Keratinocyte (primary cell): Measurements from ENCODE around the gene DUSP2. TPM values are rescaled to one million over a fixed set of nuclear protein-coding genes. Genes with fewer than 3 reads are reported as not detected.

ENCODE experiments used
- DNase-seq: peaks from one replicate; pipeline ENCODE4 v3.0.0-alpha.2; 2011; ENCODE audit warnings: low read depth, missing footprints, low spot score
- FAIRE-seq: peaks from 2 replicates; lab custom pipeline; 2011; peaks lifted over from hg19 to GRCh38; lab: Jason Lieb, UNC
- H2AFZ ChIP-seq: 2 replicates; pipeline ENCODE4 v1.6.0; 2012; ENCODE audit warnings: low read length, control low read depth, inconsistent platforms; ENCODE audit not compliant: control insufficient read depth
- H3K27ac ChIP-seq: 2 replicates; pipeline ENCODE4 v1.5.1; 2011; ENCODE audit warnings: low read length; ENCODE audit not compliant: control insufficient read depth, insufficient read depth
- H3K27me3 ChIP-seq: 3 replicates; pipeline ENCODE4 v1.6.0; 2011; ENCODE audit warnings: low read length; ENCODE audit not compliant: control insufficient read depth, insufficient read depth; ENCODE audit errors: extremely low read depth
- H3K36me3 ChIP-seq, 2 experiments: 2 replicates in 1 of 2; 3 replicates in 1 of 2; pipeline ENCODE4 v1.5.1; 2011; ENCODE audit warnings: low read length in 2 of 2, mild to moderate bottlenecking in 1 of 2; ENCODE audit not compliant: control insufficient read depth in 2 of 2, insufficient read depth in 2 of 2; ENCODE audit errors: extremely low read depth in 1 of 2
- H3K4me1 ChIP-seq: 3 replicates; pipeline ENCODE4 v1.5.1; 2011; ENCODE audit warnings: low read length; ENCODE audit not compliant: control insufficient read depth, insufficient read depth; ENCODE audit errors: extremely low read depth
- H3K4me2 ChIP-seq: 3 replicates; pipeline ENCODE4 v1.6.0; 2011; ENCODE audit warnings: low read depth, low read length; ENCODE audit not compliant: control insufficient read depth, insufficient read depth; ENCODE audit errors: extremely low read depth
- H3K4me3 ChIP-seq, 3 experiments: fragments of 200-600 bp in 1 of 3; sonication (generic) in 1 of 3; 2 replicates in 2 of 3; 3 replicates in 1 of 3; pipeline ENCODE4 v1.5.1; 2011 to 2016; ENCODE audit warnings: low read length in 3 of 3, mild to moderate bottlenecking in 3 of 3, control low read depth in 2 of 3, inconsistent platforms in 1 of 3, low read depth in 1 of 3, mixed read lengths in 1 of 3, mixed run types in 1 of 3, moderate library complexity in 1 of 3; ENCODE audit not compliant: control insufficient read depth in 2 of 3, insufficient read depth in 2 of 3; ENCODE audit errors: extremely low read depth in 1 of 3
- H3K79me2 ChIP-seq: 2 replicates; pipeline ENCODE4 v1.6.0; 2012; ENCODE audit warnings: low read length; ENCODE audit not compliant: control insufficient read depth, insufficient read depth
- H3K9ac ChIP-seq: 3 replicates; pipeline ENCODE4 v1.6.0; 2011; ENCODE audit warnings: low read length; ENCODE audit not compliant: control insufficient read depth, insufficient read depth; ENCODE audit errors: extremely low read depth
- H3K9me1 ChIP-seq: 3 replicates; pipeline ENCODE4 v1.6.0; 2011; ENCODE audit warnings: low read length; ENCODE audit not compliant: control insufficient read depth, insufficient read depth; ENCODE audit errors: extremely low read depth
- H3K9me3 ChIP-seq: 2 replicates; pipeline ENCODE4 v1.5.1; 2012; ENCODE audit warnings: low read depth, low read length; ENCODE audit not compliant: control insufficient read depth
- H4K20me1 ChIP-seq: 3 replicates; pipeline ENCODE4 v1.6.0; 2011; ENCODE audit warnings: low read length; ENCODE audit not compliant: control insufficient read depth, insufficient read depth; ENCODE audit errors: extremely low read depth
- CTCF ChIP-seq, 3 experiments: IDR thresholded peaks in 1 of 3; conservative IDR thresholded peaks in 1 of 3; optimal IDR thresholded peaks in 1 of 3; 2 replicates in 2 of 3; 3 replicates in 1 of 3; pipeline versions ENCODE3 to v1.5.1; 2011; ENCODE audit warnings: low read length in 3 of 3, mild to moderate bottlenecking in 3 of 3, moderate library complexity in 2 of 3, control low read depth in 1 of 3, inconsistent platforms in 1 of 3; ENCODE audit not compliant: insufficient read depth in 2 of 3; ENCODE audit errors: extremely low read depth in 1 of 3
- EZH2 ChIP-seq: IDR thresholded peaks from one replicate; pipeline ENCODE4 v1.6.1; 2012; ENCODE audit warnings: inconsistent platforms, mild to moderate bottlenecking, low read length, moderate library complexity
- dilution Hi-C: fragments of 300-500 bp; cut with MboI; formaldehyde crosslinking; loops from one replicate; pipeline ENCODE4 v1.7.0; 2020; ENCODE audit warnings: low sequenced_read_pairs; ENCODE audit not compliant: extremely low pct_ligation_motif_present
- polyA plus RNA-seq, 5 experiments: library from polyadenylated mRNA; depleted of rRNA in 3 of 5; stranded (reverse) in 3 of 5; stranded (forward) in 1 of 5; unstranded in 1 of 5; fragments of >200 nt; gene quantifications; 1 replicate in 1 of 5; 2 replicates in 3 of 5; 3 replicates in 1 of 5; pipeline versions ENCODE4 v1.2.1 to v1.2.3, GENCODE V29; 2011 to 2012; ENCODE audit warnings: missing spikeins in 2 of 5, low read depth in 1 of 5, low replicate concordance in 1 of 5

Gene DUSP2
- polyA plus RNA-seq, 1 donor (not counting 4 experiments of a cell fraction or from before 2014, with no cell fraction given), result 1.2 TPM

GRCh38 chr2:96107708-96108065, 37.6 kb downstream of the DUSP2 start:
- no peak for FAIRE-seq
- TF ChIP-seq EZH2, result no peak
- no peak for TF ChIP-seq CTCF (optimal IDR thresholded peaks at IDR 0.05 in 1 of 3, IDR thresholded peaks at IDR 0.05 in 1 of 3, conservative IDR thresholded peaks at IDR 0.05 in 1 of 3; ENCODE audit: extremely low read depth in 1 of 3, insufficient read depth in 2 of 3, low read length in 3 of 3)
- Histone ChIP-seq H3K79me2 (no peaks in the 10 kb centered on the region), H3K4me3 (no peak overlapping the region), H3K9me3 (peaks cover 3% of the 10 kb centered on the region), H3K9me1 (no peaks in the 10 kb centered on the region), H3K36me3 (no peaks in the 10 kb centered on the region), H2AFZ (no peak overlapping the region), H3K9ac (no peak overlapping the region), H3K27ac (no peak overlapping the region), H3K27me3 (peaks cover 20% of the 10 kb centered on the region), H4K20me1 (no peaks in the 10 kb centered on the region), H3K4me1 (no peaks in the 10 kb centered on the region), H3K4me2 (no peak overlapping the region)
- dilution Hi-C loops, result no loop called here
- DNase-seq, result no peak

- Histone ChIP-seq H3K9me1 (no peaks in the 10 kb centered on the region), H3K27ac (no peak overlapping the region), H3K9ac (no peak overlapping the region), H3K79me2 (no peaks in the 10 kb centered on the region), H3K9me3 (peaks cover 3% of the 10 kb centered on the region), H3K4me2 (no peak overlapping the region), H2AFZ (no peak overlapping the region), H3K36me3 (no peaks in the 10 kb centered on the region), H3K4me3 (no peak overlapping the region), H4K20me1 (no peaks in the 10 kb centered on the region), H3K27me3 (peaks cover 20% of the 10 kb centered on the region), H3K4me1 (no peaks in the 10 kb centered on the region)
- dilution Hi-C loops, result no loop called here
- FAIRE-seq, result no peak
- DNase-seq, result no peak
- TF ChIP-seq EZH2 (no peak), CTCF (optimal IDR thresholded peaks at IDR 0.05 in 1 of 3, IDR thresholded peaks at IDR 0.05 in 1 of 3, conservative IDR thresholded peaks at IDR 0.05 in 1 of 3; ENCODE audit: extremely low read depth in 1 of 3, insufficient read depth in 2 of 3, low read length in 3 of 3) (no peak)
Measured at GRCh38 chr2:96106991-96107707, 38.1 kb downstream of the DUSP2 start.
